Activated B cell treated with CpG ODN at 0.5 μM for 24 hours (primary cell): Measurements from ENCODE around the gene CNGB1. TPM values are rescaled to one million over a fixed set of nuclear protein-coding genes. Genes with fewer than 3 reads are reported as not detected.

ENCODE experiments used
- ATAC-seq: fragments of 200-7000 bp; cut with Tn5 transposase; one replicate; pipeline ENCODE4 v1.10.0; 2021; ENCODE audit warnings: low read depth, mild to moderate bottlenecking, moderate library complexity
- CTCF ChIA-PET: fragments of 350-600 bp; sonication (Branson Sonifier 250); formaldehyde crosslinking; loops from one replicate; lab custom pipeline; 2021; ENCODE audit warnings: antibody characterized with exemption; lab: Charles Lee
- POLR2A ChIA-PET: fragments of 350-600 bp; sonication (Branson Sonifier 250); formaldehyde crosslinking; loops from one replicate; lab custom pipeline; 2021; ENCODE audit warnings: antibody characterized with exemption; lab: Charles Lee
- DNase-seq: peaks from one replicate; pipeline ENCODE4 v3.0.0; 2022
- H3K27ac Mint-ChIP-seq: one replicate; pipeline ENCODE4 v1.8.0; 2020; ENCODE audit warnings: mixed read lengths
- H3K27me3 Mint-ChIP-seq: one replicate; pipeline ENCODE4 v1.8.0; 2021; ENCODE audit warnings: mixed read lengths
- H3K36me3 Mint-ChIP-seq: one replicate; pipeline ENCODE4 v1.8.0; 2021; ENCODE audit warnings: low read depth, mixed read lengths
- H3K4me1 Mint-ChIP-seq: one replicate; pipeline ENCODE4 v1.8.0; 2021; ENCODE audit warnings: mixed read lengths
- H3K4me3 Mint-ChIP-seq: one replicate; pipeline ENCODE4 v1.8.0; 2020; ENCODE audit warnings: mild to moderate bottlenecking, mixed read lengths
- H3K9me3 Mint-ChIP-seq: one replicate; pipeline ENCODE4 v1.8.0; 2020; ENCODE audit warnings: mixed read lengths
- intact Hi-C: fragments of 100-400 bp; cut with micrococcal nuclease; formaldehyde crosslinking; loops from one replicate; pipeline ENCODE4 v1.15.1; 2024
- total RNA-seq: library from RNA; stranded (reverse); gene quantifications from 2 replicates; pipeline ENCODE4 v1.2.3, GENCODE V29; 2022
- TF ChIP-seq, protein P1 (sequence below): fragments of 200-600 bp; IDR thresholded peaks from one replicate; pipeline ENCODE4 v1.8.0; 2022; ENCODE audit warnings: antibody characterized with exemption, mild to moderate bottlenecking

The CNGB1 gene
- total RNA-seq, 1 donor from 2014 or later = not detected

DNA sequence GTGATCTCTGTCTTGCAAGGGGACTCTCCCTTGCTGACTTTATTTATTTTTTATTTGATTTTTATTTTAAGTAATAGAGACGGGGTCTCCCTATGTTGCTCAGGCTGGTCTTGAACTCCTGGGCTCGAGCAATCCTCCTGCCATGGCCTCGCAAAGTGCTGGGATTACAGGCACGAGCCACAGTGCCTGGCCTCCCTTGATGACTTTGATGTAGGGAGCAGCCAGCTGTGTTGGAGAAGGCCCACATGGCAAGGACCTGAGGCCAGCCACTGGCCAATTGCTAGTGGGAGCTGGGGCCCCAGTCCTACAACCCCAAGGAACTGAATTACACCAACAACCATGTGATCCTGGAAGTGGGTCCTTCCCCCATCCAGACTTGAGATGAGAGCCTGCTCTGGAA is 81.8 kb downstream of the CNGB1 start:
- no peak for ATAC-seq
- H3K27ac Mint-ChIP-seq = no peak overlapping the region
- CTCF ChIA-PET = no interaction called here

DNA sequence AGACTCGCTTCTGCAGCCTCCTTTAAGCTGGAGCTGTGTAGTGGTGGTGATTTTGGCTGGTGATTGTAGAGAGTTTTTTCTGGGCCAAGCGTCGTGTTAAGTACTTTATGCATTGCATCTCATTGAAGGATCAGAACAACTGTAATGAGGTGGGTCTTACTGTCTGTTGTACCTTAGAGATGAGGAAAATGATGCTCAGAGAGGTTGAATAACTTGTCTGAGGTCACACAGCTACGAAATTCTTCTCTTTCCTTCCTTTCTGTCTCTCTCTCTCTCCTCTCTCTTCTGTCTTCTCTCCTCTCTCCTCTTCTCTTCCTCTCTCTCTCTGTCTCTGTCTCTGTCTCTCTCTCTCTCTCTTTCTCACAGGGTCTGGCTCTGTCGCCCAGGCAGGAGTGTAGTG is 82.8 kb downstream of the CNGB1 start:
- TF ChIP-seq, protein P1, sequence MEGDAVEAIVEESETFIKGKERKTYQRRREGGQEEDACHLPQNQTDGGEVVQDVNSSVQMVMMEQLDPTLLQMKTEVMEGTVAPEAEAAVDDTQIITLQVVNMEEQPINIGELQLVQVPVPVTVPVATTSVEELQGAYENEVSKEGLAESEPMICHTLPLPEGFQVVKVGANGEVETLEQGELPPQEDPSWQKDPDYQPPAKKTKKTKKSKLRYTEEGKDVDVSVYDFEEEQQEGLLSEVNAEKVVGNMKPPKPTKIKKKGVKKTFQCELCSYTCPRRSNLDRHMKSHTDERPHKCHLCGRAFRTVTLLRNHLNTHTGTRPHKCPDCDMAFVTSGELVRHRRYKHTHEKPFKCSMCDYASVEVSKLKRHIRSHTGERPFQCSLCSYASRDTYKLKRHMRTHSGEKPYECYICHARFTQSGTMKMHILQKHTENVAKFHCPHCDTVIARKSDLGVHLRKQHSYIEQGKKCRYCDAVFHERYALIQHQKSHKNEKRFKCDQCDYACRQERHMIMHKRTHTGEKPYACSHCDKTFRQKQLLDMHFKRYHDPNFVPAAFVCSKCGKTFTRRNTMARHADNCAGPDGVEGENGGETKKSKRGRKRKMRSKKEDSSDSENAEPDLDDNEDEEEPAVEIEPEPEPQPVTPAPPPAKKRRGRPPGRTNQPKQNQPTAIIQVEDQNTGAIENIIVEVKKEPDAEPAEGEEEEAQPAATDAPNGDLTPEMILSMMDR = no peak
- ChIA-PET POLR2A (no interaction called here), CTCF (no interaction called here)
- no peaks in the 10 kb centered on the region for H3K4me1 Mint-ChIP-seq
- DNase-seq = no peak
- H3K36me3 Mint-ChIP-seq = no peaks in the 10 kb centered on the region
- peaks cover 54% of the 10 kb centered on the region for H3K27me3 Mint-ChIP-seq
- H3K27ac Mint-ChIP-seq = no peak overlapping the region
- H3K9me3 Mint-ChIP-seq = no peaks in the 10 kb centered on the region
- ATAC-seq = no peak
- H3K4me3 Mint-ChIP-seq = no peak overlapping the region
- intact Hi-C loops = no loop called here

More for the DNA sequence above, 81.8 kb downstream of the CNGB1 start:
- intact Hi-C loops = no loop called here
- no peak overlapping the region for H3K4me3 Mint-ChIP-seq
- DNase-seq = no peak
- no peaks in the 10 kb centered on the region for H3K36me3 Mint-ChIP-seq
- peaks cover 47% of the 10 kb centered on the region for H3K27me3 Mint-ChIP-seq
- POLR2A ChIA-PET = no interaction called here
- peaks cover 3% of the 10 kb centered on the region for H3K4me1 Mint-ChIP-seq
- TF ChIP-seq, protein P1 = no peak
- no peaks in the 10 kb centered on the region for H3K9me3 Mint-ChIP-seq

DNA sequence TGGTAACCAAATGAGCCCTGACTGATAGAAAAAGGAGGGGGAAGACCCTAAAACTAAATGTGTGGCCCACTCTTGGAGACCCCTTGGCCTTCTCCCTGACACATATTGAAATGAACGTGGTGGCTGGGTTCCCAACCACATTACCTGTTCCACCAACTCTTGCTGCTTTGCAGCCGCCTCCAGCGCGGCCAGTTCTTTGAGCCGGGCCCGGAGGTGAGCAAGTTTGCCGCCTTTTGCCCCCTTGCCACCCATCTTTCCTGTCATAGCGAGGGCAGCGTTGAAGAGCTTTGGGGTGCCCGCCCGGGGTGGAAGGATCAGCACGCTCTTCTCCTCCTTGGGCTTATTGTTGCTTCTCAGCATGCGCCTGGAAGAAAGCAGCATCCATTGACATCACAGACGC is 83.2 kb downstream of the CNGB1 start:
- Mint-ChIP-seq H3K4me1 (no peaks in the 10 kb centered on the region), H3K4me3 (no peak overlapping the region), H3K27ac (no peak overlapping the region), H3K36me3 (no peaks in the 10 kb centered on the region), H3K9me3 (no peaks in the 10 kb centered on the region), H3K27me3 (peaks cover 52% of the 10 kb centered on the region)
- POLR2A ChIA-PET = no interaction called here
- TF ChIP-seq, protein P1 = no peak
- CTCF ChIA-PET = no interaction called here
- no peak for DNase-seq
- intact Hi-C loops = no loop called here
- ATAC-seq = no peak

DNA sequence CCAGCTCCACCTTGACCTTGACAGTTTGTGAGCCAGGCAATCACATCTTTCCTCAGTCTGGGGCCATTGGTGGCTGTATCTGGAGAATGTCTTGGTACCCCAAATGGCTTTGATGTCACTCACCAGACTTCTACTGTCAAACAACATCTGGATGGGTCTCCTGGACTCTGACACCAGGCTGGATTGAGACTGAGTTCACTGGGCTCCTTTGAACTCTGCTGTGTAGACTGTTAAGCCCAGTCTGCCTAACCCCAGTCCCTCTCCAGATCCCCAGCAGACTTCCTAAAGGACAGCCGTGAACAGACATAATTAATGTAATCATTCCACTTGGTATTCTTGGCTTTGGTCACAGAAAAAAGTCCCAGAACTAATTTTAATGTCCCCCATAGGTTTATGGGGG is 84.5 kb downstream of the CNGB1 start:
- no peaks in the 10 kb centered on the region for H3K36me3 Mint-ChIP-seq
- H3K4me3 Mint-ChIP-seq = no peak overlapping the region
- CTCF ChIA-PET = no interaction called here
- no peak for DNase-seq
- no peaks in the 10 kb centered on the region for H3K9me3 Mint-ChIP-seq
- peaks cover 49% of the 10 kb centered on the region for H3K27me3 Mint-ChIP-seq
- no peak overlapping the region for H3K27ac Mint-ChIP-seq
- TF ChIP-seq, protein P1 = no peak
- intact Hi-C loops = no loop called here
- no peaks in the 10 kb centered on the region for H3K4me1 Mint-ChIP-seq
- POLR2A ChIA-PET = interaction anchor here (0.5 kb wide), 1 partner anchor 72 kb away, joined by 3 read pairs; no protein-coding TSS in a partner anchor
- no peak for ATAC-seq

DNA sequence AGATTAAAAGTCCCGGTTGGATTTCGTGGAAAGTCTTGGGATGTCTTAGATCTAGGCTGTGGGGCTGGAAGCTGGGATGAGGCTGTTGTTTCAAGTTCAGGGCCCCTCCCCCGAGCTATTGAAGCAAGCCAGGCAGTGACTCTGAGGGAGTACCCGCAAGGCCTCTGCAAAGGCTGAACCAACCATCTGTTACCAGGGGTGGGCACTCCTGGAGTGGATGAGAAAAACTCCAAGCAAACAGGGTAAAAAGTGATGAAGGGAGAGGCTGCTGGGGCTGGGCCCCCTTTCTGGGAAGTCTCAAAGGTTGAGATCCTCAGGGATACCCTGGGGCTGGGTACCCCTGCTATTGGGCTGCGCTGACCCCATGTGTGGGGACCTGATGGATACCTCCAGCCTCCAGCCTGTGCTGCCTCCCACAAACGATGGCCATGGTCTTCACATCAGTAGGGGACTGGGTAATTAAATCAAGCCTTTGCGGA is 86.2 kb downstream of the CNGB1 start:
- DNase-seq (no peak), ATAC-seq (no peak)
- H3K27ac Mint-ChIP-seq = no peak overlapping the region
- H3K4me1 Mint-ChIP-seq = no peaks in the 10 kb centered on the region
- intact Hi-C loops = no loop called here
- H3K36me3 Mint-ChIP-seq = no peaks in the 10 kb centered on the region
- H3K27me3 Mint-ChIP-seq = peaks cover 42% of the 10 kb centered on the region
- ChIA-PET POLR2A (no interaction called here), CTCF (no interaction called here)
- TF ChIP-seq, protein P1 = no peak
- H3K4me3 Mint-ChIP-seq = no peak overlapping the region
- H3K9me3 Mint-ChIP-seq = no peaks in the 10 kb centered on the region
